Activated T-cell treated with anti-CD3 and anti-CD28 coated beads for 24 hours (primary cell): ENCODE measurements around the gene HTR6.

ENCODE experiments used
- DNase-seq: peaks from one replicate; pipeline ENCODE4 v3.0.0-alpha.2; 2020; ENCODE audit warnings: low read depth

HTR6 gene

DNA sequence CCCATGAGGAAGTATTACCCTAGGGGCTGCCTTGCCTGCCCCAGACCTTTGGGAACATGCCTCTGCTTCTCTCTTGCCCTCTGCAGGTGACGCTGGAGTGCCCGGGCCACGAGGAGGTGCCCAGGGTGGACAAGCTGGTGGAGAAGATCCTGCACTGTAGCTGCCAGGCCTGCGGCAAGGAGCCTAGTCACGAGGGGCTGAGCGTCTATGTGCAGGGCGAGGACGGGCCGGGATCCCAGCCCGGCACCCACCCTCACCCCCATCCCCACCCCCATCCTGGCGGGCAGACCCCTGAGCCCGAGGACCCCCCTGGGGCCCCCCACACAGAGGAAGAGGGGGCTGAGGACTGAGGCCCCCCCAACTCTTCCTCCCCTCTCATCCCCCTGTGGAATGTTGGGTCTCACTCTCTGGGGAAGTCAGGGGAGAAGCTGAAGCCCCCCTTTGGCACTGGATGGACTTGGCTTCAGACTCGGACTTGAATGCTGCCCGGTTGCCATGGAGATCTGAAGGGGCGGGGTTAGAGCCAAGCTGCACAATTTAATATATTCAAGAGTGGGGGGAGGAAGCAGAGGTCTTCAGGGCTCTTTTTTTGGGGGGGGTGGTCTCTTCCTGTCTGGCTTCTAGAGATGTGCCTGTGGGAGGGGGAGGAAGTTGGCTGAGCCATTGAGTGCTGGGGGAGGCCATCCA, 7.8 kb upstream of the HTR6 start:
- DNase-seq: no peak

DNA sequence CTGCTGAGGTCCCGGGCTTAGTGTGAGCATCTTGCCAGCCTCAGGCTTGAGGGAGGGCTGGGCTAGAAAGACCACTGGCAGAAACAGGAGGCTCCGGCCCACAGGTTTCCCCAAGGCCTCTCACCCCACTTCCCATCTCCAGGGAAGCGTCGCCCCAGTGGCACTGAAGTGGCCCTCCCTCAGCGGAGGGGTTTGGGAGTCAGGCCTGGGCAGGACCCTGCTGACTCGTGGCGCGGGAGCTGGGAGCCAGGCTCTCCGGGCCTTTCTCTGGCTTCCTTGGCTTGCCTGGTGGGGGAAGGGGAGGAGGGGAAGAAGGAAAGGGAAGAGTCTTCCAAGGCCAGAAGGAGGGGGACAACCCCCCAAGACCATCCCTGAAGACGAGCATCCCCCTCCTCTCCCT, 7.2 kb upstream of the HTR6 start:
- no peak for DNase-seq

DNA sequence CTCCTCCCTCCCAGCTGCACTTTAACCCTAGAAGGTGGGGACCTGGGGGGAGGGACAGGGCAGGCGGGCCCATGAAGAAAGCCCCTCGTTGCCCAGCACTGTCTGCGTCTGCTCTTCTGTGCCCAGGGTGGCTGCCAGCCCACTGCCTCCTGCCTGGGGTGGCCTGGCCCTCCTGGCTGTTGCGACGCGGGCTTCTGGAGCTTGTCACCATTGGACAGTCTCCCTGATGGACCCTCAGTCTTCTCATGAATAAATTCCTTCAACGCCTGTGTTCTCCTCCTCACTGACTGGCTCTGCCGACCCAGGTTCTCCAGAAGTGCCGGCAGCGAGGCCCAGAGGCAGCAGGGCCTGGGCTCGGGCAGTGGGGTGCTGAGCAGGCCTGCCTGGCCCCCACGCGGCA, 6.5 kb upstream of the HTR6 start:
- no peak for DNase-seq

GRCh38 chr1:19661721-19662228, 2.9 kb upstream of the HTR6 start:
- DNase-seq: no peak

DNA sequence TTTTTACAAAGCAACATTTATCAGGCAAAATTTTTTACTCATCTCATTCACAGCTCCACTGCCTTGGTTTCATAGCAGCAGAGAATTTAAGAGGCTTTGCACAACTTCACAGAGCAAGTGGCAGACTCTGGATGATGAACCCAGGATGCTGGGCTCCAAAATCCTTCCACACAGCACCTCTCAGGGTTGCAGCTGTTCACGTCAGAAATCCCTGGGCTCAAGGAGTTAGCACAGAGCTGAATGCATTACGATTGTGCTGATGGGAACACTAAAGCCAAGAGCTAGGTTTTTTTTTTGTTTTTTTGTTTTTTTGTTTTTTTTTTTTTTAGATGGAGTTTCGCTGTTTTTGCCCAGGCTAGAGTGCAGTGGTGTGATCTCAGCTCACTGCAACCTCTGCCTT, 2.4 kb upstream of the HTR6 start:
- no peak for DNase-seq

GRCh38 chr1:19665186-19665495, 466 bp downstream of the HTR6 start:
- DNase-seq: no peak

- no peak for DNase-seq
These were observed 1.1 kb downstream of the HTR6 start for GRCh38 chr1:19665496-19666465.

DNA sequence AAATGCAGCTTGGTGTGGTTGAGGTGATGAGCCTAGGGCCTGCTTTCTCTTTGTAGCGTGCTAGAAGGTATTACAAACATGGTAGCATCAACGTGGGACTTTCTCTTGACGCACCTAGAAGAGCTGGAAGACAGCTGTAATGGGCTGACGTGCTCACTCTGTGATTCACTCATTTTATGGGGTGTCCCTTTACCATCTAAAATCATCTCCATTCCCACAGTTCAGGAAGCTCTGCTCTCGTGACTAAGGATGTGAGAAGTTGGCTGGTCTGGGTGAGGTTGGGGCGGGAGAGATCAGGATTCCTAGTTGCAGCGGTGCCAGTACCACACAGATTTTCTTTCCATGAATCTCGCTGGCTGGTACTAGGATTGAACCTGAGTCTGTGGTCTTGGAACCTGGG, 4.2 kb downstream of the HTR6 start:
- no peak for DNase-seq

DNA sequence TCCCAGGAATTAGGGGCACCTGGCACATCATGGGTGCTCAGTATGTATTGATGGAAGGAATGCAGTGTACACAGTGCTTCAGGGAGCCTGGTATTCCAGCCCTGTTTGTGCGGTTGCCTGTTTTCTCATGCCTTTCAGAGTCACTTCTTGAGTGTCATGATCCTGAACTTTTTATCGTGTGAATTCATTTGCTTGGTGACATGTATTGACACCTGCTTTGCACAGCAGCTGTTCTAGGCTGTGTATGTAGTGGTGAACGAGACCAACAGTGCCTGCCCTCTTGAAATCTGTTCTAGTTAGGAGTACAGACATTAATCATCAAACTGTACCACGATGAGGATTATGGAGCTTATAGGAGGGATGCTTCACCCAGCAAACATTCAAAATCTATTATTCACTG, 6.1 kb downstream of the HTR6 start:
- no peak for DNase-seq

- DNase-seq: no peak
These were observed 7.6 kb downstream of the HTR6 start for GRCh38 chr1:19672237-19672636.

GRCh38 chr1:19675797-19676196, 11.1 kb downstream of the HTR6 start:
- no peak for DNase-seq

- no peak for DNase-seq
These were observed 11.8 kb downstream of the HTR6 start for GRCh38 chr1:19676438-19676922.

- DNase-seq: no peak
These were observed 13.8 kb downstream of the HTR6 start for GRCh38 chr1:19678493-19678892.

DNA sequence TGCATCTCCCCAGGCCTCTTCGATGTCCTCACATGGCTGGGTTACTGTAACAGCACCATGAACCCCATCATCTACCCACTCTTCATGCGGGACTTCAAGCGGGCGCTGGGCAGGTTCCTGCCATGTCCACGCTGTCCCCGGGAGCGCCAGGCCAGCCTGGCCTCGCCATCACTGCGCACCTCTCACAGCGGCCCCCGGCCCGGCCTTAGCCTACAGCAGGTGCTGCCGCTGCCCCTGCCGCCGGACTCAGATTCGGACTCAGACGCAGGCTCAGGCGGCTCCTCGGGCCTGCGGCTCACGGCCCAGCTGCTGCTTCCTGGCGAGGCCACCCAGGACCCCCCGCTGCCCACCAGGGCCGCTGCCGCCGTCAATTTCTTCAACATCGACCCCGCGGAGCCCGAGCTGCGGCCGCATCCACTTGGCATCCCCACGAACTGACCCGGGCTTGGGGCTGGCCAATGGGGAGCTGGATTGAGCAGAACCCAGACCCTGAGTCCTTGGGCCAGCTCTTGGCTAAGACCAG, 14.3 kb downstream of the HTR6 start:
- DNase-seq: no peak

DNA sequence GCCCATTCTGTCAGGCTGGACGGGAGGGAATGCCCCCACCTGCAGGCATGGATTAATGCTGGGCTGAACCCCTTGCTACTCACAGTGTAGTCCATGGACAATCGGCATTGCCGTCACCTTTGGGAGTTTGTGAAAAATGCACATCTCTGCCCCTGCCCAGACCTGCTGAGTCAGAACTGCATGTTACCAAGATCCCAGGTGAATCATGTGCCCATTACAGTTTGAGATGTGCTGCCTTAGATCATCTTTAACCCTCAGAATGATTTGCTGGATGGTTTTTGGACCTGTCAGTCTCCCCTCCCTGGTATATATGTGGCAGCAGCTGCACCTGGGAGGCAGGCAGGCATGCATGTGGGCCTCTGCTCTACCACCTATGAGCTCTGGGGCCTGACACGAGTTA, 15.0 kb downstream of the HTR6 start:
- no peak for DNase-seq

GRCh38 chr1:19680644-19681043, 16.0 kb downstream of the HTR6 start:
- DNase-seq: no peak

DNA sequence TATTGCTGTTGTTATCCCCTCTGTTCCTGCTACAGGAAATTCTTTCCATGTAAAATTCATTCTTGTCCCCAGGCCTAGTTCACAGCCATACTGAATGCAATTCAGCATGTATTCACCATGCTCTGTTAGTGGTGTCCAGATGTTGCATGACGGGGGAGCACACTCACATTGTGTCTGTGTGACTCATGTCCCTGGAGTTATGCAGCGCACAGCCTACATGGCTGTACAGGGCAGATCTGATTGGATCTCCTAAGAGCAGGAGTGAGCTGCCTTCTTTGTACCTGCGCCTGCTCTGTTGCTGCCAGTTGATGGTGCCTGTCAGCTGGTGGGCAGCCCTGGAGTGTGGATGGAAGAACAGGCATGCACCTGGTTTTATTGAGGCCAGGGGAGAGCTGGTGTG, 17.6 kb downstream of the HTR6 start:
- DNase-seq: no peak

GRCh38 chr1:19682901-19683300, 18.2 kb downstream of the HTR6 start:
- no peak for DNase-seq

DNA sequence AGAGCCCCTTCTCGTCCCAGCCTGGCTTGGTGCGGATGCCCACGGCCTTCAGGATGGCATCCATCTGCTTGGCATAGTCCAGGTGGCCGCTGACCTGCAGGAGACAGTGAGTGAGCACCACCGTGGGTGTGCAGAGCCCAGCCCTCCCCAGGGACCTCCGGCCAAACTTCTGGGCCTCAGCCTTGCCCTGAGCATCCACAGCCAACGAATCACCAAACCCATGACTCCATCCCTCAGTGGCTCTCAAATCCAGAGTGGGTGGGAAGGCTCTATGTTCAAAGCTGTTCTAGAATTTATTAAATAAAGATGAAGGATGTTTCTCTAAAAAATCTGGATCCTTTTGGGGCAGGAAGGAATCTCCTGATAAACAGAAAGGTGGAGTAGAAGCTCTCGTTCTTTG, 18.7 kb downstream of the HTR6 start:
- DNase-seq: no peak

DNA sequence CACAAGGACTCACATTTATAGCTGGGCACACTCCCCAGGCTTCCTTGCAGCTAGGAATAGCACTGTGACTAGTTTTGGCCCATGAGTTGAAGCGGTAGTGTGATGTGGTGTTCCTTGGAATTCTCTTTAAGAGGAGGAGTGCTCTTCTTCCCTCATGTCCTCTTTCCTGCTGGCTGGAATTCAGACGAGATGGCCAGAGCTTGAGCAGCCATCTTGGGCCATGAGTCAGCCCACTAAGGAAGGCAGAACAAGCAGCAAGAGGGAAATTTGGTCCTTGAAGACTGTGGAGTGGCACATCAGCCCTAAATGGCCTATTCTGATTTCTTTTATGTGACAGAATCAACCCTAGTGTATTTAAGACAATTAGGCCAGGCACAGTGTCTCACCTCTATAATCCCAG, 20.0 kb downstream of the HTR6 start:
- DNase-seq: no peak

- no peak for DNase-seq
These were observed 21.3 kb downstream of the HTR6 start for GRCh38 chr1:19685994-19686393.

DNA sequence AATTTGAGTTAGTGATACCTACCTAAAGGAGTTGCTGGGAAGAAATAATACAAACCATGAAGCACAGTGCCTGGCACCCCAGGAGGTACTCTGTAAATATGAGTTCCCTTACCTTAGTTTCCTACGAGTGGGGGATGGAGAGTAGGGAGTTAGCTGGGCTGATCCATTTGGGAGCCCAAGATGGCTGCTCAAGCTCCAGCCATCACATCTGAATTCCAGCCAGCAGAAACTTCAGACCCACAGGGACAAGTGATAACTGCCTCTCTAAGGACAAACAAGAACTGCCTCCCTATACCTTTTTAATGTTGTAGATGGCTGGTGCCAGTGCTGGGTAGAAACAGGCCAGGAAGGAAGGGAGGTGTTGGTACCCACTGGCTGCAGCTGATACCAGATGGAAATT, 22.7 kb downstream of the HTR6 start:
- no peak for DNase-seq
